IPS-NIHi7 (cell line): ENCODE data around the gene IFITM5.
A peak's percentile ranks its signal among the peaks of the same experiment; 100 is the strongest.
"Not testable (repeated sequence)": the region's sequence is repeated elsewhere in the genome, so short reads cannot be mapped to it uniquely, and the experiment has no call there.

Experiments used
- DNase-seq: peaks from one replicate; pipeline ENCODE4 v3.0.0; 2012; ENCODE audit warnings: mixed read lengths; ENCODE audit errors: extremely low spot score

The IFITM5 gene

GRCh38 chr11:283405-284104, 15.8 kb downstream of the IFITM5 start:
- no peak for DNase-seq

GRCh38 chr11:282630-283360, 16.5 kb downstream of the IFITM5 start:
- DNase-seq, result no peak

GRCh38 chr11:282171-282570, 17.2 kb downstream of the IFITM5 start:
- no peak for DNase-seq

GRCh38 chr11:281486-282161, 17.7 kb downstream of the IFITM5 start:
- no peak for DNase-seq

GRCh38 chr11:280706-281485, 18.4 kb downstream of the IFITM5 start:
- DNase-seq, result no peak

- DNase-seq, result no peak
Observed at GRCh38 chr11:279966-280705, 19.2 kb downstream of the IFITM5 start.

GRCh38 chr11:279040-279965, 20.0 kb downstream of the IFITM5 start:
- DNase-seq, result no peak

GRCh38 chr11:278001-278951, 21.1 kb downstream of the IFITM5 start, which contains the start of gene NLRP6:
NLRP6 (plus strand) TSS chr11:278407; CDS start chr11:278570, 163 bp downstream.
- no peak for DNase-seq

- DNase-seq, result no peak
Observed at GRCh38 chr11:276219-276618, 23.1 kb downstream of the IFITM5 start.

- DNase-seq, result no peak
Observed at GRCh38 chr11:272931-273198, 26.5 kb downstream of the IFITM5 start.

GRCh38 chr11:272195-272930, 27.0 kb downstream of the IFITM5 start:
- DNase-seq, result peak; percentile 3

- DNase-seq, result peak; percentile 4
Observed at GRCh38 chr11:271319-271715, 28.0 kb downstream of the IFITM5 start.

- peak; percentile 6 for DNase-seq
Observed at GRCh38 chr11:270451-271318, 28.6 kb downstream of the IFITM5 start.

GRCh38 chr11:269146-269890, 30.0 kb downstream of the IFITM5 start:
- DNase-seq, result no peak

GRCh38 chr11:268716-269145, 30.6 kb downstream of the IFITM5 start:
- DNase-seq, result not testable (repeated sequence)

GRCh38 chr11:267491-267994, 31.8 kb downstream of the IFITM5 start:
- DNase-seq, result no peak
